NT2/D1 (cell line): ENCODE results near the gene TERT.

ENCODE experiments used
- DNase-seq: peaks from one replicate; pipeline ENCODE4 v3.0.0-alpha.2; 2011; ENCODE audit warnings: low read depth, low spot score
- H3K27me3 ChIP-seq: 2 replicates; pipeline ENCODE4 v1.6.0; 2011; ENCODE audit warnings: mild to moderate bottlenecking; ENCODE audit not compliant: insufficient read length, insufficient read depth
- H3K36me3 ChIP-seq: 2 replicates; pipeline ENCODE4 v1.6.1; 2011; ENCODE audit warnings: mild to moderate bottlenecking, low read length, mixed read lengths; ENCODE audit not compliant: insufficient read depth, insufficient read length
- H3K4me1 ChIP-seq: 2 replicates; pipeline ENCODE4 v1.5.1; 2011; ENCODE audit not compliant: insufficient read depth, insufficient read length
- H3K4me3 ChIP-seq: 2 replicates; pipeline ENCODE4 v1.5.1; 2011; ENCODE audit warnings: low read depth; ENCODE audit not compliant: insufficient read length
- H3K9ac ChIP-seq: 2 replicates; pipeline ENCODE4 v1.6.0; 2011; ENCODE audit warnings: low read depth; ENCODE audit not compliant: insufficient read length
- H3K9me3 ChIP-seq: 2 replicates; pipeline ENCODE4 v1.5.1; 2011; ENCODE audit warnings: mild to moderate bottlenecking, low read length; ENCODE audit not compliant: insufficient read depth
- SUZ12 ChIP-seq: IDR thresholded peaks from 2 replicates; pipeline ENCODE4 v1.6.1; 2011; ENCODE audit not compliant: insufficient read length, insufficient read depth; ENCODE audit errors: extremely low read depth
- YY1 ChIP-seq: IDR thresholded peaks from 2 replicates; pipeline ENCODE4 v1.6.1; 2011; ENCODE audit not compliant: insufficient read length, insufficient read depth
- ZNF274 ChIP-seq: IDR thresholded peaks from 2 replicates; pipeline ENCODE4 v1.6.1; 2011; ENCODE audit warnings: mild to moderate bottlenecking, low read depth, low read length

TERT gene

GRCh38 chr5:1208743-1209488, 86.0 kb downstream of the TERT start:
- H3K9me3 ChIP-seq, result no peaks in the 10 kb centered on the region
- no peak for DNase-seq
- H3K27me3 ChIP-seq, result no peaks in the 10 kb centered on the region
- H3K9ac ChIP-seq, result no peak overlapping the region
- no peaks in the 10 kb centered on the region for H3K36me3 ChIP-seq
- no peak overlapping the region for H3K4me3 ChIP-seq
- H3K4me1 ChIP-seq, result no peaks in the 10 kb centered on the region
- no peak for TF ChIP-seq YY1
- no peak for TF ChIP-seq ZNF274
- TF ChIP-seq SUZ12, result no peak

- H3K9ac ChIP-seq, result no peak overlapping the region
- H3K4me3 ChIP-seq, result no peak overlapping the region
- no peak for TF ChIP-seq ZNF274
- no peak for TF ChIP-seq YY1
- no peak for TF ChIP-seq SUZ12
- no peaks in the 10 kb centered on the region for H3K36me3 ChIP-seq
- no peaks in the 10 kb centered on the region for H3K27me3 ChIP-seq
- H3K4me1 ChIP-seq, result peaks cover 1% of the 10 kb centered on the region
- H3K9me3 ChIP-seq, result no peaks in the 10 kb centered on the region
- DNase-seq, result no peak
These were observed 86.6 kb downstream of the TERT start for GRCh38 chr5:1208221-1208742.

GRCh38 chr5:1207555-1207954, 87.3 kb downstream of the TERT start:
- no peaks in the 10 kb centered on the region for H3K36me3 ChIP-seq
- peaks cover 2% of the 10 kb centered on the region for H3K4me1 ChIP-seq
- H3K9ac ChIP-seq, result no peak overlapping the region
- no peaks in the 10 kb centered on the region for H3K9me3 ChIP-seq
- TF ChIP-seq YY1, result no peak
- TF ChIP-seq SUZ12, result no peak
- no peak for TF ChIP-seq ZNF274
- H3K4me3 ChIP-seq, result no peak overlapping the region
- no peak for DNase-seq
- no peaks in the 10 kb centered on the region for H3K27me3 ChIP-seq

GRCh38 chr5:1206521-1207412, 88.1 kb downstream of the TERT start:
- Histone ChIP-seq H3K27me3 (no peaks in the 10 kb centered on the region), H3K36me3 (no peaks in the 10 kb centered on the region), H3K9me3 (no peaks in the 10 kb centered on the region), H3K4me1 (peaks cover 7% of the 10 kb centered on the region), H3K9ac (no peak overlapping the region), H3K4me3 (no peak overlapping the region)
- no peak for DNase-seq
- no peak for TF ChIP-seq ZNF274
- no peak for TF ChIP-seq YY1
- TF ChIP-seq SUZ12, result no peak

- no peak overlapping the region for H3K4me3 ChIP-seq
- TF ChIP-seq YY1, result no peak
- TF ChIP-seq ZNF274, result no peak
- no peak for TF ChIP-seq SUZ12
- no peaks in the 10 kb centered on the region for H3K36me3 ChIP-seq
- H3K4me1 ChIP-seq, result peaks cover 8% of the 10 kb centered on the region
- no peaks in the 10 kb centered on the region for H3K9me3 ChIP-seq
- no peak for DNase-seq
- H3K9ac ChIP-seq, result no peak overlapping the region
- no peaks in the 10 kb centered on the region for H3K27me3 ChIP-seq
These were observed 89.3 kb downstream of the TERT start for GRCh38 chr5:1205255-1206180.

GRCh38 chr5:1204693-1205242, 90.1 kb downstream of the TERT start:
- H3K4me3 ChIP-seq, result no peak overlapping the region
- no peaks in the 10 kb centered on the region for H3K27me3 ChIP-seq
- no peaks in the 10 kb centered on the region for H3K36me3 ChIP-seq
- peaks cover 10% of the 10 kb centered on the region for H3K4me1 ChIP-seq
- TF ChIP-seq YY1 (no peak), ZNF274 (no peak), SUZ12 (no peak)
- no peaks in the 10 kb centered on the region for H3K9me3 ChIP-seq
- DNase-seq, result peak; percentile 23
- no peak overlapping the region for H3K9ac ChIP-seq
